Right lobe of liver (tissue), 6 donors: ENCODE data around the gene PLXNA2. TPM values are rescaled to one million over a fixed set of nuclear protein-coding genes. Genes with fewer than 3 reads are reported as not detected.

Experiments
- ATAC-seq, 4 donors: fragments of 200-7000 bp; cut with Tn5 transposase; one replicate each; pipeline ENCODE4 v1.9.1; 2020; ENCODE audit warnings: mild to moderate bottlenecking in 4 of 4, moderate library complexity in 4 of 4
- DNase-seq, 3 donors: peaks; one replicate each; pipeline ENCODE4 v3.0.0-alpha.2; 2020
- H3K27ac ChIP-seq, 3 donors: fragments of 200-600 bp; one replicate each; pipeline ENCODE4 v1.8.0; 2022
- H3K27me3 ChIP-seq, 2 donors: fragments of 200-600 bp; one replicate each; pipeline ENCODE4 v1.8.0; 2022
- H3K36me3 ChIP-seq, 4 donors: fragments of 200-600 bp; sonication (generic) in 1 of 4; one replicate each; pipeline versions ENCODE4 v1.5.1 to v1.8.0; 2017 to 2022; ENCODE audit warnings: control low read depth in 1 of 4
- H3K4me1 ChIP-seq, 4 donors: fragments of 200-600 bp; sonication (generic) in 1 of 4; one replicate each; pipeline versions ENCODE4 v1.5.1 to v1.8.0; 2017 to 2022; ENCODE audit warnings: control low read depth in 1 of 4
- H3K4me3 ChIP-seq, 3 donors: fragments of 200-600 bp; one replicate each; pipeline ENCODE4 v1.8.0; 2022
- H3K9me3 ChIP-seq, 4 donors: fragments of 200-600 bp; sonication (generic) in 1 of 4; one replicate each; pipeline versions ENCODE4 v1.5.1 to v1.8.0; 2017 to 2022; ENCODE audit warnings: control low read depth in 1 of 4
- CTCF ChIP-seq, 4 donors: fragments of 200-600 bp in 3 of 4; fragments of 450-650 bp in 1 of 4; IDR thresholded peaks; one replicate each; pipeline versions ENCODE4 v1.5.1 to v1.8.0; 2016 to 2022; ENCODE audit warnings: antibody characterized with exemption in 4 of 4, mild to moderate bottlenecking in 2 of 4
- POLR2A ChIP-seq: fragments of 450-650 bp; IDR thresholded peaks from one replicate; pipeline ENCODE4 v1.6.1; 2017; ENCODE audit warnings: antibody characterized with exemption, mild to moderate bottlenecking
- WGBS: methylation state at CpG from one replicate; pipeline ENCODE4 v1.1.6; 2018; ENCODE audit warnings: low coverage, low lambda C conversion rate; ENCODE audit not compliant: insufficient coverage; ENCODE audit errors: missing lambda C conversion rate; 5-methylcytosine and 5-hydroxymethylcytosine counted together
- intact Hi-C, 2 donors: fragments of 100-400 bp; cut with DNase I; formaldehyde crosslinking; loops; one replicate each; pipeline versions ENCODE4 v1.11.2 to v1.14.1; 2022
- total RNA-seq, 6 experiments: library from RNA; depleted of rRNA in 2 of 6; stranded (reverse); fragments of >200 nt in 2 of 6; fragmentation: NEBNext Ultra II Directional in 3 of 6; extraction: Animal tissue kit (Norgen Biotek cat#: 25700) in 3 of 6; gene quantifications; one replicate each; pipeline versions ENCODE4 v1.1.0 to v1.2.4, GENCODE V29; 2016 to 2023
- donor health status: DM: no; HTN: yes; CAD: no.
- donor health status: DM: no; HTN: no; CAD: no.
- donor health status: DM: no; HTN: no; CAD: no.
- donor health status: DM: no; HTN: yes; CAD: no.
- donor health status: DM: no; HTN: yes; CAD: no.

Gene PLXNA2
- total RNA-seq, 6 experiments from 2014 or later, result 5.6 to 20.8 (median 9.3) TPM

- no peak for ATAC-seq
- H3K9me3 ChIP-seq, result no peaks in the 10 kb centered on the region
- H3K27me3 ChIP-seq, result no peaks in the 10 kb centered on the region
- no peak for DNase-seq
- no peaks in the 10 kb centered on the region for H3K4me1 ChIP-seq
- H3K36me3 ChIP-seq, result peaks cover 0 to 8% (median 3%) of the 10 kb centered on the region in 4 donors
- 56% methylated on average over 1 of the region's 11 CpGs for WGBS
- intact Hi-C loops, result no loop called here
- H3K27ac ChIP-seq, result no peak overlapping the region
- TF ChIP-seq POLR2A, result no peak
- no peak for TF ChIP-seq CTCF (IDR thresholded peaks at IDR 0.05)
- no peak overlapping the region for H3K4me3 ChIP-seq
These were observed 216.3 kb downstream of the PLXNA2 start for GRCh38 chr1:208027861-208028260.

- H3K27ac ChIP-seq, result no peak overlapping the region
- intact Hi-C loops, result no loop called here
- DNase-seq (no peak), ATAC-seq (no peak)
- H3K9me3 ChIP-seq, result no peaks in the 10 kb centered on the region
- no peak for TF ChIP-seq POLR2A
- no peak for TF ChIP-seq CTCF (IDR thresholded peaks at IDR 0.05)
- H3K27me3 ChIP-seq, result no peaks in the 10 kb centered on the region
- H3K36me3 ChIP-seq, result peaks cover 0 to 8% (median 3%) of the 10 kb centered on the region in 4 donors
- WGBS, result 94% methylated on average over 13 of the region's 14 CpGs
- H3K4me1 ChIP-seq, result no peaks in the 10 kb centered on the region
- no peak overlapping the region for H3K4me3 ChIP-seq
These were observed 217.2 kb downstream of the PLXNA2 start for GRCh38 chr1:208026880-208027438.

GRCh38 chr1:208025031-208025430 is 219.2 kb downstream of the PLXNA2 start:
- no peak overlapping the region for H3K4me3 ChIP-seq
- ATAC-seq, result no peak
- peaks cover 0 to 8% (median 3%) of the 10 kb centered on the region in 4 donors for H3K36me3 ChIP-seq
- 94% methylated on average over 3 of the region's 7 CpGs for WGBS
- H3K27me3 ChIP-seq, result no peaks in the 10 kb centered on the region
- no peaks in the 10 kb centered on the region for H3K4me1 ChIP-seq
- no peak overlapping the region for H3K27ac ChIP-seq
- intact Hi-C loops, result no loop called here
- DNase-seq, result no peak
- H3K9me3 ChIP-seq, result no peaks in the 10 kb centered on the region
- TF ChIP-seq CTCF (IDR thresholded peaks at IDR 0.05) (no peak), POLR2A (no peak)

GRCh38 chr1:208024406-208024805 is 219.8 kb downstream of the PLXNA2 start:
- Histone ChIP-seq H3K27ac (no peak overlapping the region), H3K4me1 (no peaks in the 10 kb centered on the region), H3K4me3 (no peak overlapping the region), H3K9me3 (no peaks in the 10 kb centered on the region), H3K27me3 (no peaks in the 10 kb centered on the region), H3K36me3 (peaks cover 0 to 8% (median 3%) of the 10 kb centered on the region in 4 donors)
- no peak for TF ChIP-seq CTCF (IDR thresholded peaks at IDR 0.05)
- TF ChIP-seq POLR2A, result no peak
- intact Hi-C loops, result no loop called here
- DNase-seq (no peak), ATAC-seq (no peak)
- WGBS, result 79% methylated on average over 5 of the region's 6 CpGs

GRCh38 chr1:208019257-208019656 is 224.9 kb downstream of the PLXNA2 start:
- ATAC-seq (no peak), DNase-seq (no peak)
- Histone ChIP-seq H3K27ac (no peak overlapping the region), H3K4me1 (no peaks in the 10 kb centered on the region), H3K27me3 (no peaks in the 10 kb centered on the region), H3K4me3 (no peak overlapping the region), H3K36me3 (no peaks in the 10 kb centered on the region), H3K9me3 (no peaks in the 10 kb centered on the region)
- intact Hi-C loops, result no loop called here
- TF ChIP-seq CTCF (IDR thresholded peaks at IDR 0.05), result no peak
- no peak for TF ChIP-seq POLR2A
- WGBS, result 60% methylated on average over 2 of the region's 2 CpGs
